ENCODE measurements around the gene PLLP.

DNA sequence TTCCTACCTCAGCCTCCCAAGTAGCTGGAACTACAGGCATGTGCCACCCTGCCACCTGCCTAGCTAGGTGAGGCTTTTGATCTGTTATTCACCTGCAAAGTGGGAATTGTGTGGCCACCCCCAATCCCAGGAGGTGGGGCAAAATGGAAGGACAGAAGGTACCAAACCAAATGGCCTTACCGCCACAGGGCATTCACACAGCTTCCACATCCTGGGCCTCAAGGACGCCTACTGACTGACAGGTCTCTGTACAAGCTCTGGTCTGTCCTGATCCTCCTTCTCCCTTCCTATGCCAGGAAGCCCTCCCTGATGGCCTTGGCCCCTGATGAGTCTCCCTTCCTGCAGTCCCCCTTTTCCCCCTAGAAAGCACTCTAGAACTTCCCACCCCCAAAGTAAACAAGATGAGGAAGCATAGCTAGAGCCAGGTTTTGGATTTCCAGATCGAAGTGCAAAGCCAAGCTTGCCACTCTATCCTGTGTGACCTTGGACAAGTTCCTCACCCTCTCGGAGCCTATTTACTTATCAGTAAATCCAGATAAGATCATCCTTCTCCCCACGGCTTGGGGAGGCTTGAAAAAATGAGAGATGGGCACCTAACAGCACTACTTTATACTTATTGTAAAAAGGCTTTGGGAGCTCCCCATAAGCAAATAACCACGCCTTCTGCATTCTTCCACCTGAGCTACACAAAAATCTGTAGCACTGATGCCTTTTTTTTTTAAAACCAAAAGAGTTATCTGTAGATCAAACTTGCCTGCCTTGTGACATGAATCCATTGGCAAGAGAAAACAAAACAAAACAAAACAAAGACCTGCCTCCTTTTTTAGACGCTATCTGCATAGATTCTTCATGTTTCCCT is 4.5 kb downstream of the PLLP start:
- TF ChIP-seq, protein P1, sequence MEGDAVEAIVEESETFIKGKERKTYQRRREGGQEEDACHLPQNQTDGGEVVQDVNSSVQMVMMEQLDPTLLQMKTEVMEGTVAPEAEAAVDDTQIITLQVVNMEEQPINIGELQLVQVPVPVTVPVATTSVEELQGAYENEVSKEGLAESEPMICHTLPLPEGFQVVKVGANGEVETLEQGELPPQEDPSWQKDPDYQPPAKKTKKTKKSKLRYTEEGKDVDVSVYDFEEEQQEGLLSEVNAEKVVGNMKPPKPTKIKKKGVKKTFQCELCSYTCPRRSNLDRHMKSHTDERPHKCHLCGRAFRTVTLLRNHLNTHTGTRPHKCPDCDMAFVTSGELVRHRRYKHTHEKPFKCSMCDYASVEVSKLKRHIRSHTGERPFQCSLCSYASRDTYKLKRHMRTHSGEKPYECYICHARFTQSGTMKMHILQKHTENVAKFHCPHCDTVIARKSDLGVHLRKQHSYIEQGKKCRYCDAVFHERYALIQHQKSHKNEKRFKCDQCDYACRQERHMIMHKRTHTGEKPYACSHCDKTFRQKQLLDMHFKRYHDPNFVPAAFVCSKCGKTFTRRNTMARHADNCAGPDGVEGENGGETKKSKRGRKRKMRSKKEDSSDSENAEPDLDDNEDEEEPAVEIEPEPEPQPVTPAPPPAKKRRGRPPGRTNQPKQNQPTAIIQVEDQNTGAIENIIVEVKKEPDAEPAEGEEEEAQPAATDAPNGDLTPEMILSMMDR (conservative IDR thresholded peaks at IDR 0.05) = no peak
- TF ChIP-seq EZH2 (IDR thresholded peaks at IDR 0.05; ENCODE audit: low read depth) = no peak
